ENCODE results near the gene DLG1. TPM values are rescaled to one million over a fixed set of nuclear protein-coding genes. Genes with fewer than 3 reads are reported as not detected.

The DLG1 gene
- total RNA-seq, 2 experiments from 2014 or later: 48.9 to 95.1 TPM

- H3K36me3 ChIP-seq (ENCODE audit: insufficient read depth, low read length): peaks cover 25% of the 10 kb centered on the region
- DNase-seq (ENCODE audit: low spot score): no peak
- no peaks in the 10 kb centered on the region for H3K9me2 ChIP-seq (ENCODE audit: insufficient read depth, low read length)
- peaks cover 90% of the 10 kb centered on the region for H3K79me2 ChIP-seq (ENCODE audit: insufficient read depth, low read depth, low read length)
- POLR2A ChIA-PET: interaction anchor here (0.8 to 1.0 kb wide), 2 partner anchors 42 to 52 kb away, joined by 3 read pairs; no protein-coding TSS in a partner anchor
- no peak overlapping the region for H3K4me2 ChIP-seq (ENCODE audit: low read length)
- H3K9me3 ChIP-seq (ENCODE audit: low read length): peaks cover 4% of the 10 kb centered on the region; the same call in 1 of the 2 replicates
- no TSS peak for BruUV-seq (replicated peaks)
- H3K4me1 ChIP-seq (ENCODE audit: insufficient read depth, low read length, poor library complexity, severe bottlenecking): no peaks in the 10 kb centered on the region
- no peak overlapping the region for H3K4me3 ChIP-seq (ENCODE audit: low read depth, low read length, poor library complexity, severe bottlenecking)
- no peak overlapping the region for H3K27ac ChIP-seq (ENCODE audit: low read depth, low read length, poor library complexity, severe bottlenecking)
- peaks cover 31% of the 10 kb centered on the region; the same call in 1 of the 2 replicates for H4K20me1 ChIP-seq (ENCODE audit: insufficient read depth, low read length)
- intact Hi-C loops (cut with micrococcal nuclease; ENCODE audit: unreplicated experiment): loop anchor here (2.0 kb wide), 1 partner anchor 255 kb away; no protein-coding TSS in a partner anchor
- no peak overlapping the region for H2AFZ ChIP-seq (ENCODE audit: low read length)
- TF ChIP-seq EZH2phosphoT487 (IDR thresholded peaks at IDR 0.05; ENCODE audit: borderline replicate concordance, low read depth, low read length) (no peak), CTCF (conservative IDR thresholded peaks at IDR 0.05; ENCODE audit: low read length) (no peak)
- CTCF ChIA-PET (ENCODE audit: unreplicated experiment): no interaction called here
Observed at GRCh38 chr3:197256104-197256503, 42.3 kb downstream of the DLG1 start.

GRCh38 chr3:197253238-197253947, 45.0 kb downstream of the DLG1 start:
- Histone ChIP-seq H3K9me2 (ENCODE audit: insufficient read depth, low read length) (no peaks in the 10 kb centered on the region), H4K20me1 (ENCODE audit: insufficient read depth, low read length) (peaks cover 18% of the 10 kb centered on the region; the same call in 1 of the 2 replicates), H3K4me3 (ENCODE audit: low read depth, low read length, poor library complexity, severe bottlenecking) (no peak overlapping the region), H3K36me3 (ENCODE audit: insufficient read depth, low read length) (peaks cover 51% of the 10 kb centered on the region), H3K4me1 (ENCODE audit: insufficient read depth, low read length, poor library complexity, severe bottlenecking) (no peaks in the 10 kb centered on the region), H3K9me3 (ENCODE audit: low read length) (peaks cover 28% of the 10 kb centered on the region), H3K79me2 (ENCODE audit: insufficient read depth, low read depth, low read length) (peaks cover 89% of the 10 kb centered on the region), H3K27ac (ENCODE audit: low read depth, low read length, poor library complexity, severe bottlenecking) (no peak overlapping the region), H2AFZ (ENCODE audit: low read length) (no peak overlapping the region), H3K4me2 (ENCODE audit: low read length) (no peak overlapping the region)
- ChIA-PET CTCF (ENCODE audit: unreplicated experiment) (no interaction called here), POLR2A (no interaction called here)
- DNase-seq (ENCODE audit: low spot score): no peak
- intact Hi-C loops (cut with micrococcal nuclease; ENCODE audit: unreplicated experiment): no loop called here
- BruUV-seq (replicated peaks): no TSS peak
- no peak for TF ChIP-seq EZH2phosphoT487 (IDR thresholded peaks at IDR 0.05; ENCODE audit: borderline replicate concordance, low read depth, low read length)
- no peak for TF ChIP-seq CTCF (conservative IDR thresholded peaks at IDR 0.05; ENCODE audit: low read length)

GRCh38 chr3:197249542-197249941, 48.9 kb downstream of the DLG1 start:
- Histone ChIP-seq H3K4me2 (ENCODE audit: low read length) (no peak overlapping the region), H4K20me1 (ENCODE audit: insufficient read depth, low read length) (no peaks in the 10 kb centered on the region), H3K9me2 (ENCODE audit: insufficient read depth, low read length) (no peaks in the 10 kb centered on the region), H3K79me2 (ENCODE audit: insufficient read depth, low read depth, low read length) (peaks cover 70% of the 10 kb centered on the region), H3K9me3 (ENCODE audit: low read length) (peaks cover 37% of the 10 kb centered on the region), H3K4me1 (ENCODE audit: insufficient read depth, low read length, poor library complexity, severe bottlenecking) (no peaks in the 10 kb centered on the region), H3K4me3 (ENCODE audit: low read depth, low read length, poor library complexity, severe bottlenecking) (no peak overlapping the region), H3K36me3 (ENCODE audit: insufficient read depth, low read length) (peaks cover 85% of the 10 kb centered on the region), H3K27ac (ENCODE audit: low read depth, low read length, poor library complexity, severe bottlenecking) (no peak overlapping the region), H2AFZ (ENCODE audit: low read length) (no peak overlapping the region)
- CTCF ChIA-PET (ENCODE audit: unreplicated experiment): no interaction called here
- no peak for TF ChIP-seq CTCF (conservative IDR thresholded peaks at IDR 0.05; ENCODE audit: low read length)
- TF ChIP-seq EZH2phosphoT487 (IDR thresholded peaks at IDR 0.05; ENCODE audit: borderline replicate concordance, low read depth, low read length): no peak
- no TSS peak for BruUV-seq (replicated peaks)
- POLR2A ChIA-PET: interaction anchor here (0.7 kb wide), 1 partner anchor 42 kb away, joined by 4 read pairs; no protein-coding TSS in a partner anchor
- DNase-seq (ENCODE audit: low spot score): peak; percentile 4
- intact Hi-C loops (cut with micrococcal nuclease; ENCODE audit: unreplicated experiment): no loop called here
